GM19240 (cell line): ENCODE measurements around the gene MEF2C.
"Not testable (repeated sequence)": the region's sequence is repeated elsewhere in the genome, so short reads cannot be mapped to it uniquely, and the experiment has no call there.

ENCODE experiments used
- DNase-seq: peaks from one replicate; pipeline ENCODE4 v3.0.0; 2011; ENCODE audit warnings: low spot score; ENCODE audit not compliant: insufficient read length

Gene MEF2C

GRCh38 chr5:88862547-88863175, 20.3 kb downstream of the MEF2C start:
- no peak for DNase-seq

- no peak for DNase-seq
Observed at GRCh38 chr5:88861231-88861630, 21.8 kb downstream of the MEF2C start.

- DNase-seq, result no peak
Observed at GRCh38 chr5:88860501-88860900, 22.5 kb downstream of the MEF2C start.

- no peak for DNase-seq
Observed at GRCh38 chr5:88858392-88858791, 24.6 kb downstream of the MEF2C start.

GRCh38 chr5:88856381-88856780, 26.6 kb downstream of the MEF2C start:
- DNase-seq, result not testable (repeated sequence)

- DNase-seq, result no peak
Observed at GRCh38 chr5:88854769-88855168, 28.2 kb downstream of the MEF2C start.

GRCh38 chr5:88847420-88847819, 35.6 kb downstream of the MEF2C start:
- DNase-seq, result no peak

- no peak for DNase-seq
Observed at GRCh38 chr5:88846434-88846833, 36.5 kb downstream of the MEF2C start.

GRCh38 chr5:88845081-88845697, 37.8 kb downstream of the MEF2C start:
- DNase-seq, result no peak

- no peak for DNase-seq
Observed at GRCh38 chr5:88842784-88843183, 40.2 kb downstream of the MEF2C start.

GRCh38 chr5:88841212-88841611, 41.8 kb downstream of the MEF2C start:
- no peak for DNase-seq

GRCh38 chr5:88840495-88840894, 42.5 kb downstream of the MEF2C start:
- no peak for DNase-seq

GRCh38 chr5:88839238-88839637, 43.7 kb downstream of the MEF2C start:
- DNase-seq, result no peak

GRCh38 chr5:88838500-88838899, 44.5 kb downstream of the MEF2C start:
- no peak for DNase-seq

GRCh38 chr5:88837817-88838216, 45.2 kb downstream of the MEF2C start:
- DNase-seq, result no peak

GRCh38 chr5:88837222-88837621, 45.8 kb downstream of the MEF2C start:
- no peak for DNase-seq

- no peak for DNase-seq
Observed at GRCh38 chr5:88836195-88836838, 46.7 kb downstream of the MEF2C start.

GRCh38 chr5:88834499-88834898, 48.5 kb downstream of the MEF2C start:
- no peak for DNase-seq

- no peak for DNase-seq
Observed at GRCh38 chr5:88834131-88834462, 48.9 kb downstream of the MEF2C start.

- no peak for DNase-seq
Observed at GRCh38 chr5:88833371-88834130, 49.4 kb downstream of the MEF2C start.

- DNase-seq, result no peak
Observed at GRCh38 chr5:88831816-88832215, 51.2 kb downstream of the MEF2C start.

- no peak for DNase-seq
Observed at GRCh38 chr5:88830567-88830966, 52.4 kb downstream of the MEF2C start.
